ENCODE results near the gene B3GALT4. TPM values are rescaled to one million over a fixed set of nuclear protein-coding genes. Genes with fewer than 3 reads are reported as not detected.

The B3GALT4 gene
- total and polyA plus RNA-seq, 2 of the 13 experiments (the other 11 are each of a cell fraction or from before 2014, with no cell fraction given), result 0.04 to 0.27 TPM

DNA sequence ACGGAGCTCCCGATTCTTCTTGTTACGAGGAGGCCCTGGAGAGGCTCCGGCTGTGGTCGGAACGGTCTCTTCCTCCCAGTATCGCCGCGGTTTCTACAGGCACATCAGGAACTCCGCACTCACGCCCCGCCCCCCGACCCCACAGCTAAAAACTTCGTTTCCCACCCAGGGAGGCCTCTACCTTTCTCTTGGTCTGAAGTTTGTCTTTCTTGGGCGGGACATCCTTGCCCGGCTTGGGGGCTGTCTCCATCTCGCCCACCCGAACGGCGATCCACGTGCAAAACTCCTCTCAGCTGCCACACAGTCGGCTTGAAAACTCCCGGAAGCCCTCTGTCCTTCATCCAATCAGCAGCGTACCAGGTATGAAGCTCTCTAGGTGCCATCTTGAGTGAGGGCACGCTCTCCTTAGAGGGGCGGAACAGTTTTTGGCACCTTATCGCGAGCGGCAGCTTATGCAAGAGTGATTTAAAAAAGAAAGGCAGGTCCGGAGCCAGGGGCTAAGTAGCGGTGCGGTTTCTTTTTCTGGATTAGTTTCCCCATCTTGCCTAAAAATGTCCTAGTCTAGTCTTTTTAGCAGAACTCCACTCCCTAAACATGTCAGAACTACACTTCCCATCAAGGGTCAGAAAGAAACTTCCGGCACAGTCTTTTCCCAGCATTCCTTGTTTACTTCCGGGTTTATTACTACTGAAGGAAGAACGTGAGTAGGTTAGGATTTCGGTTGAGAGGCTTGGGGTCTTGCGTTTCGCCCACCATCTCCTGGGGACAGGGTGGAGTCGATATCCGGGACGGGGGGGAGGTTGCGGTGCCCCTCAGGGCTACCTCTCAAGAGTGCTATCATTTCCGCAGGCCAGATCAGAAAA lies 12.2 kb downstream of the B3GALT4 start, which contains the start of the genes PFDN6 and WDR46:
PFDN6 (plus strand) TSS at position 681 of the 863 bp plus-strand sequence. CDS start 256 bp downstream, outside the sequence.
WDR46 (minus strand) TSS at position 319 of the 863 bp plus-strand sequence; CDS start at position 250, 69 bp downstream.
- peak within 1 kb of the TSS; percentile 92 for H3K9ac ChIP-seq (ENCODE audit: insufficient read depth, low read depth, low read length)
- WGBS (ENCODE audit: low lambda C conversion rate), result 2% methylated on average over 32 of the region's 43 CpGs
- H3K9me3 ChIP-seq (ENCODE audit: low read length), result no peaks in the 10 kb centered on the region
- H3K27ac ChIP-seq (ENCODE audit: extremely low read length, insufficient read depth, low read length), result peak within 1 kb of the TSS; percentile 56
- H3K79me2 ChIP-seq (ENCODE audit: insufficient read depth, low read length), result peaks cover 27% of the 10 kb centered on the region
- peaks cover 16 to 49% of the 10 kb centered on the region in 2 experiments for H3K36me3 ChIP-seq (replicated peaks in 1 of 2; ENCODE audit: control insufficient read depth in 1 of 2, insufficient read depth in 2 of 2, low read length in 2 of 2)
- in situ Hi-C loops (cut with HindIII; ENCODE audit: extremely low pct_ligation_motif_present, low pct_unique_long_range_greater_than_20kb), result loop anchor here (25.0 kb wide), 1 partner anchor 123 kb away; the partner anchor contains the start of genes CUTA, PHF1 and SYNGAP1
- H2AFZ ChIP-seq (ENCODE audit: low read length), result peak within 1 kb of the TSS; percentile 97
- ChIA-PET CTCF (ENCODE audit: low intra/inter-chr PET ratio, low total read pairs) (interaction anchor here (1.2 kb wide), 1 partner anchor 9 kb away, joined by 3 read pairs; no protein-coding TSS in a partner anchor), POLR2A (interaction anchor here (0.7 to 3.4 kb wide), 16 partner anchors 8 to 318 kb away, joined by 3 to 41 read pairs (median 8); partner anchors contain the start of genes B3GALT4, CUTA, HSD17B8 and PHF1)
- intact Hi-C loops (cut with micrococcal nuclease; ENCODE audit: unreplicated experiment), result loop anchor here (1.0 kb wide), 1 partner anchor 9 kb away; the partner anchor contains the start of gene RGL2
- FAIRE-seq, result peak; percentile 88
- no TSS peak for BruUV-seq (replicated peaks)
- H4K20me1 ChIP-seq (ENCODE audit: insufficient read depth, low read length), result no peaks in the 10 kb centered on the region
- peak within 1 kb of the TSS; percentile 73 to 96 (median 94) for H3K4me3 ChIP-seq (replicated peaks in 1 of 3; ENCODE audit: insufficient read depth in 1 of 3, low read depth in 2 of 3, low read length in 3 of 3)
- peak within 1 kb of the TSS; percentile 99 for H3K4me2 ChIP-seq (ENCODE audit: low read depth, low read length)
- peak; percentile 97 for ATAC-seq
- peak; percentile 95 for DNase-seq (ENCODE audit: low spot score)
- no peaks in the 10 kb centered on the region; a peak in 1 of 5 replicates for H3K27me3 ChIP-seq (ENCODE audit: control insufficient read depth in 1 of 2, insufficient read depth in 2 of 2, low read length in 2 of 2)
- H3K4me1 ChIP-seq (ENCODE audit: insufficient read depth, low read length), result peaks cover 22% of the 10 kb centered on the region
- TF ChIP-seq, protein P1, sequence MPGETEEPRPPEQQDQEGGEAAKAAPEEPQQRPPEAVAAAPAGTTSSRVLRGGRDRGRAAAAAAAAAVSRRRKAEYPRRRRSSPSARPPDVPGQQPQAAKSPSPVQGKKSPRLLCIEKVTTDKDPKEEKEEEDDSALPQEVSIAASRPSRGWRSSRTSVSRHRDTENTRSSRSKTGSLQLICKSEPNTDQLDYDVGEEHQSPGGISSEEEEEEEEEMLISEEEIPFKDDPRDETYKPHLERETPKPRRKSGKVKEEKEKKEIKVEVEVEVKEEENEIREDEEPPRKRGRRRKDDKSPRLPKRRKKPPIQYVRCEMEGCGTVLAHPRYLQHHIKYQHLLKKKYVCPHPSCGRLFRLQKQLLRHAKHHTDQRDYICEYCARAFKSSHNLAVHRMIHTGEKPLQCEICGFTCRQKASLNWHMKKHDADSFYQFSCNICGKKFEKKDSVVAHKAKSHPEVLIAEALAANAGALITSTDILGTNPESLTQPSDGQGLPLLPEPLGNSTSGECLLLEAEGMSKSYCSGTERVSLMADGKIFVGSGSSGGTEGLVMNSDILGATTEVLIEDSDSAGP (CRISPR knock-in tag; IDR thresholded peaks at IDR 0.05; ENCODE audit: borderline replicate concordance), result peak; percentile 39; the same call in 1 of the 2 replicates
- TF ChIP-seq ZSCAN12 (CRISPR knock-in tag; IDR thresholded peaks at IDR 0.05) (no peak), ZNF746 (CRISPR knock-in tag; IDR thresholded peaks at IDR 0.05) (no peak; the same call in 1 of the 2 replicates), ZNF24 (IDR thresholded peaks at IDR 0.05) (no peak), FOXM1 (CRISPR knock-in tag; IDR thresholded peaks at IDR 0.05) (no peak), RBFOX2 (IDR thresholded peaks at IDR 0.05; ENCODE audit: low read depth, low read length) (0 out of 2 replicates have a peak, but pooled peaks have one; percentile 5), FOSL1 (CRISPR knock-in tag; IDR thresholded peaks at IDR 0.05; ENCODE audit: borderline replicate concordance) (no peak), ZNF850 (CRISPR knock-in tag; conservative IDR thresholded peaks at IDR 0.05) (no peak), NONO (IDR thresholded peaks at IDR 0.05) (no peak), NONO (CRISPR knock-in tag; conservative IDR thresholded peaks at IDR 0.05) (peak; percentile 81)
- TF ChIP-seq, protein P2, sequence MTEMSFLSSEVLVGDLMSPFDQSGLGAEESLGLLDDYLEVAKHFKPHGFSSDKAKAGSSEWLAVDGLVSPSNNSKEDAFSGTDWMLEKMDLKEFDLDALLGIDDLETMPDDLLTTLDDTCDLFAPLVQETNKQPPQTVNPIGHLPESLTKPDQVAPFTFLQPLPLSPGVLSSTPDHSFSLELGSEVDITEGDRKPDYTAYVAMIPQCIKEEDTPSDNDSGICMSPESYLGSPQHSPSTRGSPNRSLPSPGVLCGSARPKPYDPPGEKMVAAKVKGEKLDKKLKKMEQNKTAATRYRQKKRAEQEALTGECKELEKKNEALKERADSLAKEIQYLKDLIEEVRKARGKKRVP (CRISPR knock-in tag; IDR thresholded peaks at IDR 0.05), result peak in 1 of 2 experiments; percentile 70; a peak in 2 of 4 replicates
- TF ChIP-seq, protein P3, sequence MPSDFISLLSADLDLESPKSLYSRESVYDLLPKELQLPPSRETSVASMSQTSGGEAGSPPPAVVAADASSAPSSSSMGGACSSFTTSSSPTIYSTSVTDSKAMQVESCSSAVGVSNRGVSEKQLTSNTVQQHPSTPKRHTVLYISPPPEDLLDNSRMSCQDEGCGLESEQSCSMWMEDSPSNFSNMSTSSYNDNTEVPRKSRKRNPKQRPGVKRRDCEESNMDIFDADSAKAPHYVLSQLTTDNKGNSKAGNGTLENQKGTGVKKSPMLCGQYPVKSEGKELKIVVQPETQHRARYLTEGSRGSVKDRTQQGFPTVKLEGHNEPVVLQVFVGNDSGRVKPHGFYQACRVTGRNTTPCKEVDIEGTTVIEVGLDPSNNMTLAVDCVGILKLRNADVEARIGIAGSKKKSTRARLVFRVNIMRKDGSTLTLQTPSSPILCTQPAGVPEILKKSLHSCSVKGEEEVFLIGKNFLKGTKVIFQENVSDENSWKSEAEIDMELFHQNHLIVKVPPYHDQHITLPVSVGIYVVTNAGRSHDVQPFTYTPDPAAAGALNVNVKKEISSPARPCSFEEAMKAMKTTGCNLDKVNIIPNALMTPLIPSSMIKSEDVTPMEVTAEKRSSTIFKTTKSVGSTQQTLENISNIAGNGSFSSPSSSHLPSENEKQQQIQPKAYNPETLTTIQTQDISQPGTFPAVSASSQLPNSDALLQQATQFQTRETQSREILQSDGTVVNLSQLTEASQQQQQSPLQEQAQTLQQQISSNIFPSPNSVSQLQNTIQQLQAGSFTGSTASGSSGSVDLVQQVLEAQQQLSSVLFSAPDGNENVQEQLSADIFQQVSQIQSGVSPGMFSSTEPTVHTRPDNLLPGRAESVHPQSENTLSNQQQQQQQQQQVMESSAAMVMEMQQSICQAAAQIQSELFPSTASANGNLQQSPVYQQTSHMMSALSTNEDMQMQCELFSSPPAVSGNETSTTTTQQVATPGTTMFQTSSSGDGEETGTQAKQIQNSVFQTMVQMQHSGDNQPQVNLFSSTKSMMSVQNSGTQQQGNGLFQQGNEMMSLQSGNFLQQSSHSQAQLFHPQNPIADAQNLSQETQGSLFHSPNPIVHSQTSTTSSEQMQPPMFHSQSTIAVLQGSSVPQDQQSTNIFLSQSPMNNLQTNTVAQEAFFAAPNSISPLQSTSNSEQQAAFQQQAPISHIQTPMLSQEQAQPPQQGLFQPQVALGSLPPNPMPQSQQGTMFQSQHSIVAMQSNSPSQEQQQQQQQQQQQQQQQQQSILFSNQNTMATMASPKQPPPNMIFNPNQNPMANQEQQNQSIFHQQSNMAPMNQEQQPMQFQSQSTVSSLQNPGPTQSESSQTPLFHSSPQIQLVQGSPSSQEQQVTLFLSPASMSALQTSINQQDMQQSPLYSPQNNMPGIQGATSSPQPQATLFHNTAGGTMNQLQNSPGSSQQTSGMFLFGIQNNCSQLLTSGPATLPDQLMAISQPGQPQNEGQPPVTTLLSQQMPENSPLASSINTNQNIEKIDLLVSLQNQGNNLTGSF (CRISPR knock-in tag; IDR thresholded peaks at IDR 0.05), result no peak
- TF ChIP-seq, protein P4, sequence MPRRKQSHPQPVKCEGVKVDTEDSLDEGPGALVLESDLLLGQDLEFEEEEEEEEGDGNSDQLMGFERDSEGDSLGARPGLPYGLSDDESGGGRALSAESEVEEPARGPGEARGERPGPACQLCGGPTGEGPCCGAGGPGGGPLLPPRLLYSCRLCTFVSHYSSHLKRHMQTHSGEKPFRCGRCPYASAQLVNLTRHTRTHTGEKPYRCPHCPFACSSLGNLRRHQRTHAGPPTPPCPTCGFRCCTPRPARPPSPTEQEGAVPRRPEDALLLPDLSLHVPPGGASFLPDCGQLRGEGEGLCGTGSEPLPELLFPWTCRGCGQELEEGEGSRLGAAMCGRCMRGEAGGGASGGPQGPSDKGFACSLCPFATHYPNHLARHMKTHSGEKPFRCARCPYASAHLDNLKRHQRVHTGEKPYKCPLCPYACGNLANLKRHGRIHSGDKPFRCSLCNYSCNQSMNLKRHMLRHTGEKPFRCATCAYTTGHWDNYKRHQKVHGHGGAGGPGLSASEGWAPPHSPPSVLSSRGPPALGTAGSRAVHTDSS (CRISPR knock-in tag; conservative IDR thresholded peaks at IDR 0.05), result no peak
